ENCODE measurements around the gene CBLN2.

Gene CBLN2

GRCh38 chr18:72504866-72505265 lies 39.3 kb downstream of the CBLN2 start:
- TF ChIP-seq, protein P1, sequence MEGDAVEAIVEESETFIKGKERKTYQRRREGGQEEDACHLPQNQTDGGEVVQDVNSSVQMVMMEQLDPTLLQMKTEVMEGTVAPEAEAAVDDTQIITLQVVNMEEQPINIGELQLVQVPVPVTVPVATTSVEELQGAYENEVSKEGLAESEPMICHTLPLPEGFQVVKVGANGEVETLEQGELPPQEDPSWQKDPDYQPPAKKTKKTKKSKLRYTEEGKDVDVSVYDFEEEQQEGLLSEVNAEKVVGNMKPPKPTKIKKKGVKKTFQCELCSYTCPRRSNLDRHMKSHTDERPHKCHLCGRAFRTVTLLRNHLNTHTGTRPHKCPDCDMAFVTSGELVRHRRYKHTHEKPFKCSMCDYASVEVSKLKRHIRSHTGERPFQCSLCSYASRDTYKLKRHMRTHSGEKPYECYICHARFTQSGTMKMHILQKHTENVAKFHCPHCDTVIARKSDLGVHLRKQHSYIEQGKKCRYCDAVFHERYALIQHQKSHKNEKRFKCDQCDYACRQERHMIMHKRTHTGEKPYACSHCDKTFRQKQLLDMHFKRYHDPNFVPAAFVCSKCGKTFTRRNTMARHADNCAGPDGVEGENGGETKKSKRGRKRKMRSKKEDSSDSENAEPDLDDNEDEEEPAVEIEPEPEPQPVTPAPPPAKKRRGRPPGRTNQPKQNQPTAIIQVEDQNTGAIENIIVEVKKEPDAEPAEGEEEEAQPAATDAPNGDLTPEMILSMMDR (conservative IDR thresholded peaks at IDR 0.05), result no peak
- no peak overlapping the region for H3K27ac ChIP-seq

- TF ChIP-seq, protein P1 (conservative IDR thresholded peaks at IDR 0.05), result no peak
- H3K27ac ChIP-seq, result no peak overlapping the region
These were observed 41.3 kb downstream of the CBLN2 start for GRCh38 chr18:72502671-72503431.

DNA sequence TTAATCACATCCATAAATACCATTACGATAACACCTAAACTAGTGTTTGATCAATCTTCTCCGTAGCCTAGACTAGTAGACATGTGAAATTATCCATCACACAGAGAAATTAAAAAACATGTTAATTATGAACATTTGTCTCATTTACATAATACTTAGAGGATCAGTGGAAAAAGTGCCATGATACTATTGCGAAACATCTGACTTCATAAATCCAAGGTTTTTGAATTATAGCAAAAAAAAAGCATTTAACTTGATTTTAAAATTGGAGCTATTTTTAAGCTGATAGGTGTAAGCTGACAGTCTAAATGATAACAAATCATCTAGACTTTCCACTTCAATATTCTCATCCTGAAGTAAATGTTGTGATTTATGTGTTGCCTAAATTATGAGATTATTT lies 51.6 kb downstream of the CBLN2 start:
- H3K27ac ChIP-seq, result no peak overlapping the region; the same call in 1 of the 2 replicates
- TF ChIP-seq, protein P1 (conservative IDR thresholded peaks at IDR 0.05), result no peak

Data from VCaP (cell line).